Keratinocyte (primary cell): ENCODE results near the gene KRT1. TPM values are rescaled to one million over a fixed set of nuclear protein-coding genes. Genes with fewer than 3 reads are reported as not detected.

Experiments
- DNase-seq: peaks from one replicate; pipeline ENCODE4 v3.0.0-alpha.2; 2011; ENCODE audit warnings: low read depth, missing footprints, low spot score
- FAIRE-seq: peaks from 2 replicates; lab custom pipeline; 2011; peaks lifted over from hg19 to GRCh38; lab: Jason Lieb, UNC
- H2AFZ ChIP-seq: 2 replicates; pipeline ENCODE4 v1.6.0; 2012; ENCODE audit warnings: low read length, control low read depth, inconsistent platforms; ENCODE audit not compliant: control insufficient read depth
- H3K27ac ChIP-seq: 2 replicates; pipeline ENCODE4 v1.5.1; 2011; ENCODE audit warnings: low read length; ENCODE audit not compliant: control insufficient read depth, insufficient read depth
- H3K27me3 ChIP-seq: 3 replicates; pipeline ENCODE4 v1.6.0; 2011; ENCODE audit warnings: low read length; ENCODE audit not compliant: control insufficient read depth, insufficient read depth; ENCODE audit errors: extremely low read depth
- H3K36me3 ChIP-seq, 2 experiments: 2 replicates in 1 of 2; 3 replicates in 1 of 2; pipeline ENCODE4 v1.5.1; 2011; ENCODE audit warnings: low read length in 2 of 2, mild to moderate bottlenecking in 1 of 2; ENCODE audit not compliant: control insufficient read depth in 2 of 2, insufficient read depth in 2 of 2; ENCODE audit errors: extremely low read depth in 1 of 2
- H3K4me1 ChIP-seq: 3 replicates; pipeline ENCODE4 v1.5.1; 2011; ENCODE audit warnings: low read length; ENCODE audit not compliant: control insufficient read depth, insufficient read depth; ENCODE audit errors: extremely low read depth
- H3K4me2 ChIP-seq: 3 replicates; pipeline ENCODE4 v1.6.0; 2011; ENCODE audit warnings: low read depth, low read length; ENCODE audit not compliant: control insufficient read depth, insufficient read depth; ENCODE audit errors: extremely low read depth
- H3K4me3 ChIP-seq, 3 experiments: fragments of 200-600 bp in 1 of 3; sonication (generic) in 1 of 3; 2 replicates in 2 of 3; 3 replicates in 1 of 3; pipeline ENCODE4 v1.5.1; 2011 to 2016; ENCODE audit warnings: low read length in 3 of 3, mild to moderate bottlenecking in 3 of 3, control low read depth in 2 of 3, inconsistent platforms in 1 of 3, low read depth in 1 of 3, mixed read lengths in 1 of 3, mixed run types in 1 of 3, moderate library complexity in 1 of 3; ENCODE audit not compliant: control insufficient read depth in 2 of 3, insufficient read depth in 2 of 3; ENCODE audit errors: extremely low read depth in 1 of 3
- H3K79me2 ChIP-seq: 2 replicates; pipeline ENCODE4 v1.6.0; 2012; ENCODE audit warnings: low read length; ENCODE audit not compliant: control insufficient read depth, insufficient read depth
- H3K9ac ChIP-seq: 3 replicates; pipeline ENCODE4 v1.6.0; 2011; ENCODE audit warnings: low read length; ENCODE audit not compliant: control insufficient read depth, insufficient read depth; ENCODE audit errors: extremely low read depth
- H3K9me1 ChIP-seq: 3 replicates; pipeline ENCODE4 v1.6.0; 2011; ENCODE audit warnings: low read length; ENCODE audit not compliant: control insufficient read depth, insufficient read depth; ENCODE audit errors: extremely low read depth
- H3K9me3 ChIP-seq: 2 replicates; pipeline ENCODE4 v1.5.1; 2012; ENCODE audit warnings: low read depth, low read length; ENCODE audit not compliant: control insufficient read depth
- H4K20me1 ChIP-seq: 3 replicates; pipeline ENCODE4 v1.6.0; 2011; ENCODE audit warnings: low read length; ENCODE audit not compliant: control insufficient read depth, insufficient read depth; ENCODE audit errors: extremely low read depth
- CTCF ChIP-seq, 3 experiments: IDR thresholded peaks in 1 of 3; conservative IDR thresholded peaks in 1 of 3; optimal IDR thresholded peaks in 1 of 3; 2 replicates in 2 of 3; 3 replicates in 1 of 3; pipeline versions ENCODE3 to v1.5.1; 2011; ENCODE audit warnings: low read length in 3 of 3, mild to moderate bottlenecking in 3 of 3, moderate library complexity in 2 of 3, control low read depth in 1 of 3, inconsistent platforms in 1 of 3; ENCODE audit not compliant: insufficient read depth in 2 of 3; ENCODE audit errors: extremely low read depth in 1 of 3
- EZH2 ChIP-seq: IDR thresholded peaks from one replicate; pipeline ENCODE4 v1.6.1; 2012; ENCODE audit warnings: inconsistent platforms, mild to moderate bottlenecking, low read length, moderate library complexity
- dilution Hi-C: fragments of 300-500 bp; cut with MboI; formaldehyde crosslinking; loops from one replicate; pipeline ENCODE4 v1.7.0; 2020; ENCODE audit warnings: low sequenced_read_pairs; ENCODE audit not compliant: extremely low pct_ligation_motif_present
- polyA plus RNA-seq, 5 experiments: library from polyadenylated mRNA; depleted of rRNA in 3 of 5; stranded (reverse) in 3 of 5; stranded (forward) in 1 of 5; unstranded in 1 of 5; fragments of >200 nt; gene quantifications; 1 replicate in 1 of 5; 2 replicates in 3 of 5; 3 replicates in 1 of 5; pipeline versions ENCODE4 v1.2.1 to v1.2.3, GENCODE V29; 2011 to 2012; ENCODE audit warnings: missing spikeins in 2 of 5, low read depth in 1 of 5, low replicate concordance in 1 of 5

KRT1 gene
- polyA plus RNA-seq, 1 donor (not counting 4 experiments of a cell fraction or from before 2014, with no cell fraction given) = 92.2 TPM

GRCh38 chr12:52722680-52723079 lies 42.5 kb upstream of the KRT1 start:
- DNase-seq (no peak), FAIRE-seq (no peak)
- no peak overlapping the region for H2AFZ ChIP-seq
- no peak overlapping the region for H3K9ac ChIP-seq
- H3K79me2 ChIP-seq = no peaks in the 10 kb centered on the region
- H3K4me3 ChIP-seq = no peak overlapping the region
- dilution Hi-C loops = no loop called here
- TF ChIP-seq EZH2 (no peak), CTCF (optimal IDR thresholded peaks at IDR 0.05 in 1 of 3, IDR thresholded peaks at IDR 0.05 in 1 of 3, conservative IDR thresholded peaks at IDR 0.05 in 1 of 3; ENCODE audit: extremely low read depth in 1 of 3, insufficient read depth in 2 of 3, low read length in 3 of 3) (no peak)
- H3K27me3 ChIP-seq = no peaks in the 10 kb centered on the region
- H3K9me1 ChIP-seq = no peaks in the 10 kb centered on the region
- H3K9me3 ChIP-seq = no peaks in the 10 kb centered on the region
- no peak overlapping the region for H3K27ac ChIP-seq
- no peaks in the 10 kb centered on the region for H4K20me1 ChIP-seq
- H3K36me3 ChIP-seq = no peaks in the 10 kb centered on the region
- peaks cover 2% of the 10 kb centered on the region for H3K4me1 ChIP-seq
- no peak overlapping the region for H3K4me2 ChIP-seq

GRCh38 chr12:52721838-52722470 lies 41.7 kb upstream of the KRT1 start:
- FAIRE-seq = no peak
- dilution Hi-C loops = no loop called here
- Histone ChIP-seq H3K27ac (no peak overlapping the region), H3K9me3 (no peaks in the 10 kb centered on the region), H3K36me3 (no peaks in the 10 kb centered on the region), H3K4me1 (peaks cover 2% of the 10 kb centered on the region), H3K4me3 (no peak overlapping the region), H3K4me2 (no peak overlapping the region), H3K79me2 (no peaks in the 10 kb centered on the region), H3K9ac (no peak overlapping the region), H3K27me3 (no peaks in the 10 kb centered on the region), H2AFZ (no peak overlapping the region), H3K9me1 (no peaks in the 10 kb centered on the region), H4K20me1 (no peaks in the 10 kb centered on the region)
- no peak for TF ChIP-seq CTCF (optimal IDR thresholded peaks at IDR 0.05 in 1 of 3, IDR thresholded peaks at IDR 0.05 in 1 of 3, conservative IDR thresholded peaks at IDR 0.05 in 1 of 3; ENCODE audit: extremely low read depth in 1 of 3, insufficient read depth in 2 of 3, low read length in 3 of 3)
- TF ChIP-seq EZH2 = no peak
- no peak for DNase-seq
